Measurements from ENCODE around the gene SNX32. TPM values are rescaled to one million over a fixed set of nuclear protein-coding genes. Genes with fewer than 3 reads are reported as not detected.
A peak's percentile ranks its signal among the peaks of the same experiment; 100 is the strongest.

Gene SNX32
- polyA plus RNA-seq, 1 donor, result 6.3 TPM

DNA sequence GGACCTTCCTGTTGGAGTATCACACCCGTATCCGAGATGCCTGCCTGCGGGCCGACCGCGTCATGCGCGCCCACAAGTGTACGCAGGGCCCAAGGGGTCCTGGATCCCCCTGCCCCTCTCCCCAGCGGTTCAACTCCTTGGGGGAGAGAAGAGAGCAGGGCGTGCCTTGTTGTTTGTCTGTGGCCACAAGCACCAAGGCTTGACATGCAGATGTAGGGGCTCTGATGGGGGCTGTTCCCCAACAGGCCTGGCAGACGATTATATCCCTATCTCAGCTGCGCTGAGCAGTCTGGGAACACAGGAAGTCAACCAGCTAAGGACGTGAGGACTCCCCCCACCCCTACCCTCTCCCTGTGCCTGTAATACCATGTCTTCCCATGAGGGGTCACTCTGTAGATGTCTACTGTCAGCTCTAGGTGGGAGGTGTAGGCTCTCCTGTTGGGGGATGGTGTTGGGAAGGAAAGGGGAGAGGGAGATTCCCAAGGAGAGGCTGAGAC lies 17.4 kb downstream of the SNX32 start:
- H3K4me3 ChIP-seq (ENCODE audit: low read length), result no peak overlapping the region
- peak in 1 of 2 donors; percentile 19 for DNase-seq
- peaks cover 48% of the 10 kb centered on the region for H3K36me3 ChIP-seq (ENCODE audit: control insufficient read depth, insufficient read depth, low read length)
- H3K4me1 ChIP-seq (ENCODE audit: control insufficient read depth, insufficient read depth, low read length), result peaks cover 65% of the 10 kb centered on the region
- no peak overlapping the region for H3K27ac ChIP-seq (ENCODE audit: low read length)
- H3K27me3 ChIP-seq (ENCODE audit: control insufficient read depth, insufficient read depth, low read length), result no peaks in the 10 kb centered on the region
- H3K9me3 ChIP-seq (ENCODE audit: control insufficient read depth, low read depth, low read length), result peaks cover 4% of the 10 kb centered on the region
- WGBS (ENCODE audit: insufficient coverage, low lambda C conversion rate), result no CpG with 5 or more reads among the region's 14 CpGs

DNA sequence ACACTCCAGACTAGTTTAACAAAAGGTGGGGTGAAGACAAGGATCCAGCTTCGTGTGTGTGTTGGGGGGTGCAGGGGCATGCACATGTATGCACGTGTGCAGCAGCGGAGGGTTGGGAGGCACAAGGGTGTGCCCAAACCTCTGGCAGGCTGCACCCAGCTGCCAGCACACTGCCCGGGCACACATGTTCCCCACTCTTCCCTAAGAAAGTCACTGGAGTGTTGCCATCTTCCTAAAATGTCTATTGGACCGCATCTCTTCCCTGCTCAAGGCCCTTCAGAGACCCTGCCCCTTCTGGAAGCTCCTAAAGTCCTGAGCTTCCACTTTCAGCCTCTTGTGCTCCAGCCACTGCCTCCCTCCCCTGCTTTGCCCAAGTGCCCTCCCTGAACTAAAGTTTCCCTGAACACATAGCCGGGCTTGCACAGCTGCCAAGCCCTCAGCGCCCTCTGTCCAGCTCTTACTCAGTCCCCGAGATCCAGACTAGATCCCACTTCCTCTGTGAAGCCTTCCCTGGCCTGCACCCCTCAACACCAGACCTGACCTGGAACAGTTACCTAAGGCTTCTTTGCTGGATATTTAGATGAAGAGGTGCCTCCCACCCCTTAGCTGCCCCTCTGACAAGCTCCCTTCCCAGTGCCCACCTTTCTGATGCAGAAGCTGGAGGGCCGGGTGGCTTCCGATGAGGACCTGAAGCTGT lies 18.2 kb downstream of the SNX32 start:
- Histone ChIP-seq H3K36me3 (ENCODE audit: control insufficient read depth, insufficient read depth, low read length) (peaks cover 48% of the 10 kb centered on the region), H3K27ac (ENCODE audit: low read length) (peak overlapping the region; percentile 89)
- WGBS (ENCODE audit: insufficient coverage, low lambda C conversion rate), result no CpG with 5 or more reads among the region's 10 CpGs

DNA sequence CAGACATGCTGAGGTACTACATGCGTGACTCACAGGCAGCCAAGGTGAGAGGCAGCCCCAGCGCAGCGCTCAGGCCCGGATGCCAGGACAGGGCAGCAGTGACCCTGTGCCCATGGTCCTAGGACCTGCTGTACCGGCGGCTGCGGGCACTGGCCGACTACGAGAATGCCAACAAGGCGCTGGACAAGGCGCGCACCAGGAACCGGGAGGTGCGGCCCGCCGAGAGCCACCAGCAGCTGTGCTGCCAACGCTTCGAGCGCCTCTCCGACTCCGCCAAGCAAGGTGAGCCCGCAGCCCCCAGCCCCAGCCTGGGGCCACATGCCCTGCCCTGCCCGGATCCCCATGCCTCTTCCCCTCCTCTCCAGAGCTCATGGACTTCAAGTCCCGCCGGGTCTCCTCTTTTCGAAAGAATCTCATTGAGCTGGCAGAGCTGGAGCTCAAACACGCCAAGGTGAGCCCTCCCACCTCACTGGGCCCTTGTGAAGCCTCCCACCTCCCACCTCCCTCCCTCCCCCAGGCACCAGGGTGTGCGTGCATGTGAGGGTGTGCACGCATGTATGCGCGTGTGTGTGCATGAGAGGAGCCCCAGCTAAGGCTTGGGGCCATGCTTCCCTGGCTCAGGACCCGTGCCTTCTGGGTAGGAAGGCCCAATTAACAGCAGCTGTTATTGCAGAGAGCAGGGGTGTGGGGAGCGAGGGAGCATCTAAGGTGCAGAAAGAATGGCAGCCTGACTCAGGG lies 18.9 kb downstream of the SNX32 start:
- peak in 1 of 2 donors; percentile 4 for DNase-seq
- Histone ChIP-seq H3K27me3 (ENCODE audit: control insufficient read depth, insufficient read depth, low read length) (no peaks in the 10 kb centered on the region), H3K27ac (ENCODE audit: low read length) (peak overlapping the region; percentile 89), H3K36me3 (ENCODE audit: control insufficient read depth, insufficient read depth, low read length) (peaks cover 48% of the 10 kb centered on the region), H3K4me1 (ENCODE audit: control insufficient read depth, insufficient read depth, low read length) (peaks cover 68% of the 10 kb centered on the region), H3K4me3 (ENCODE audit: low read length) (no peak overlapping the region), H3K9me3 (ENCODE audit: control insufficient read depth, low read depth, low read length) (peaks cover 4% of the 10 kb centered on the region)
- WGBS (ENCODE audit: insufficient coverage, low lambda C conversion rate), result no CpG with 5 or more reads among the region's 33 CpGs

More for the DNA sequence above, 18.2 kb downstream of the SNX32 start:
- H3K4me3 ChIP-seq (ENCODE audit: low read length), result no peak overlapping the region
- DNase-seq, result peak in 1 of 2 donors; percentile 3
- H3K27me3 ChIP-seq (ENCODE audit: control insufficient read depth, insufficient read depth, low read length), result no peaks in the 10 kb centered on the region
- peaks cover 4% of the 10 kb centered on the region for H3K9me3 ChIP-seq (ENCODE audit: control insufficient read depth, low read depth, low read length)
- peaks cover 68% of the 10 kb centered on the region for H3K4me1 ChIP-seq (ENCODE audit: control insufficient read depth, insufficient read depth, low read length)

DNA sequence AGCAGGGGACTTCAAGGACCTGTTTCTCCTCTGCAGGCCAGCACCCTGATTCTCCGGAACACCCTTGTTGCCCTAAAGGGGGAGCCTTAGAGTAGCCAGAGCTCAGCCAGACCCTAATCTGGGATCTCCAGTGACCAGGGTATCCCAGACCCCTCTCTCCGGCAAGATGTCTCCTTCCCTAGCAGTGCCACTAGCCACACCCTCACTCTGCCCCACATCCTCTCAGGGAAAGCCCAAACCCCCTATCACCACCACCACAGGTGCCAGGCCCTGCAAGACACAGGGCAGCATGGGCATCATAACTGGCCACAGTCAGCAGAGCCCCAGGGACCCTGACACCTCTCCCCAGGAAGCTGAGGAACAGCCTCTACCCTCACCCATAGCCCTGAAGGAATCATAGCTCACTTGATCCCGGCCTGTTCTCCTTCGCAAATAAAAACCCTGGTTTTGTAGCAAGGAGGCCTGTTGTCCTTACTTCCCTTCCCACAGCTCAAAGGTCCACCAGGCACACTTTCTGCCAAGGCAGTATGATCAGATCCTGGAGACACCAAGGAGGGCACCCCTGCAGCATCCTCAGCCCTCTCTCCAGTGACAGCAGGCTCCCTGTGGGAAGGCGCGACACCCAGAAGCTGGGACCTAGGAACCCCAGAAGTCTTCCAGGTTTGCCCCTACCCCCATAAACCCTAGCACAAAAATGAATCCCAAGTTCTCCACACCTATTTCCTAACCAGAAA lies 19.6 kb downstream of the SNX32 start:
- WGBS (ENCODE audit: insufficient coverage, low lambda C conversion rate), result no CpG with 5 or more reads among the region's 6 CpGs
- peak overlapping the region; percentile 89 for H3K27ac ChIP-seq (ENCODE audit: low read length)
- H3K36me3 ChIP-seq (ENCODE audit: control insufficient read depth, insufficient read depth, low read length), result peaks cover 48% of the 10 kb centered on the region
- no peak overlapping the region for H3K4me3 ChIP-seq (ENCODE audit: low read length)
- DNase-seq, result peak in 1 of 2 donors; percentile 19
- peaks cover 4% of the 10 kb centered on the region for H3K9me3 ChIP-seq (ENCODE audit: control insufficient read depth, low read depth, low read length)
- H3K4me1 ChIP-seq (ENCODE audit: control insufficient read depth, insufficient read depth, low read length), result peaks cover 68% of the 10 kb centered on the region
- H3K27me3 ChIP-seq (ENCODE audit: control insufficient read depth, insufficient read depth, low read length), result no peaks in the 10 kb centered on the region

DNA sequence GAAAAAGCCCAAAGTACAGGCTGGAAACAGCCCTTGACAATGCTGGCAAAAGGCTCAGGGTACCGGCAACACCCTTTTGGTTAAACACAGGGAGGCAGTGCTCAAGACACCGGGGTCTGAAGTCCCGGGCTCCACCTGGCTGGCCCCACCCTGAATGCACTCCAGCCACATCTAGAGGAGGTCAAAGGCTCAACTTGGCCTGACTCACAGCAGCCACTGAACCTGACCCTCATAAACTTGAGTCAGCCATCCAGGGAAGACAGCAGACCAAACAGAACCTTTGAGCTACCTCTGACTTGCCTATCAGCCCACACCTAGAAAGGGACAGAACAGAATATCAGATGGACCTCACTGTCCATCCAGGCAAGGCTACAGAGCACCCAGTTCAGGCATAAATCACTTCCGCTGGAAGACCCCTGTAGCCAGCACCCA lies 20.4 kb downstream of the SNX32 start:
- Histone ChIP-seq H3K4me3 (ENCODE audit: low read length) (peak overlapping the region; percentile 1), H3K27ac (ENCODE audit: low read length) (peak overlapping the region; percentile 89), H3K9me3 (ENCODE audit: control insufficient read depth, low read depth, low read length) (peaks cover 4% of the 10 kb centered on the region), H3K27me3 (ENCODE audit: control insufficient read depth, insufficient read depth, low read length) (no peaks in the 10 kb centered on the region), H3K4me1 (ENCODE audit: control insufficient read depth, insufficient read depth, low read length) (peaks cover 72% of the 10 kb centered on the region), H3K36me3 (ENCODE audit: control insufficient read depth, insufficient read depth, low read length) (peaks cover 48% of the 10 kb centered on the region)
- no CpG with 5 or more reads among the region's 4 CpGs for WGBS (ENCODE audit: insufficient coverage, low lambda C conversion rate)
- peak; percentile 94 to 98 for DNase-seq

DNA sequence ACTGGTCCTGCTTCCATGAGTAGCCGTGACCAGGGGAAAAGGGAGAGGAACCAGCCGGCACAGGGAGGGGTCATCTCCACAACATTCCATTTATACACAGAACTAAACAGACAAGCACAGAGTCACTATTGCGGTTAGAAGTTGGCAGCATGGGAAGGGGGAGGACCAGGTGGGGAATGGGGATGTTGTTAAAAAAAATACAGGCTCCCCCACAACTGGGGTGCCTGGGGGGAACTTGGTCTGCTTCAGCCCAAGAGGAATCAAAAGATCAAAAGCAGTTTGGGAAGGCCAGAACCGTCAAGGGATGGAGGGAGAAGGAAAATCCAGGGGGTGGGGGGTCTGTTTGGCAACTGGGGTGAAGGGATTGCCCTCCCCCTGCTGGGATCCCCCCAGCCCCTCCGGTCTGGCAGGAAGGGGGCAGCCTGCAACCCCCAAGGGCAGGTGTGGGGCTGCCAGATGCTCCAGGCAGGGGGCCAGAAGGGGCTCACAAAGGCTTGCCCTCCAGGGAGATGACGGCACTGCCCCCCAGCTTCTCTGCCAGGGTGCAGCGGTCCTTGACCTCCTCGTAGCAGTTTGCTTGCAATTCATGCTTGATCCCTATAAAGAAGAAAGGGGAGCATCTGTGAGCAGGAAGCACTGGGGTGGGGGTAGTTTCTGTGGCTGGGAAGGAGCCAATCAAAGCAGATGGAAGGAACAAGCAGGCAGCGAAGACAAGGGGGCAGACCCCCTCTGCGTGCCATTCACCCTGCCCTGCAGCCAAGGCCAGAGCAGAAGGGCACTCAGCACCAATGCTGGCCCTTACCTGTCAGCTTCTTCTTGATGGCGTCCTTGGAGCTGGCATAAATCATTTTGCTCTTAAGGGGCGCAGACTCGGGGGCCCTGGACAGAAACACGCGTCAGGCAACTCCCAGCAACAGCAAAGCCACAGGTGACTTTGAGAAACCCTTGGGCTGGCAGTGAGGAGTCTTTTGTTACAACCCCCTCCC lies 21.4 kb downstream of the SNX32 start:
- Histone ChIP-seq H3K27ac (ENCODE audit: low read length) (peak overlapping the region; percentile 89), H3K4me3 (ENCODE audit: low read length) (peak overlapping the region; percentile 86), H3K27me3 (ENCODE audit: control insufficient read depth, insufficient read depth, low read length) (no peaks in the 10 kb centered on the region), H3K9me3 (ENCODE audit: control insufficient read depth, low read depth, low read length) (peaks cover 4% of the 10 kb centered on the region), H3K4me1 (ENCODE audit: control insufficient read depth, insufficient read depth, low read length) (peaks cover 70% of the 10 kb centered on the region), H3K36me3 (ENCODE audit: control insufficient read depth, insufficient read depth, low read length) (peaks cover 48% of the 10 kb centered on the region)
- peak in 1 of 2 donors; percentile 1 for DNase-seq
- WGBS (ENCODE audit: insufficient coverage, low lambda C conversion rate), result no CpG with 5 or more reads among the region's 15 CpGs

DNA sequence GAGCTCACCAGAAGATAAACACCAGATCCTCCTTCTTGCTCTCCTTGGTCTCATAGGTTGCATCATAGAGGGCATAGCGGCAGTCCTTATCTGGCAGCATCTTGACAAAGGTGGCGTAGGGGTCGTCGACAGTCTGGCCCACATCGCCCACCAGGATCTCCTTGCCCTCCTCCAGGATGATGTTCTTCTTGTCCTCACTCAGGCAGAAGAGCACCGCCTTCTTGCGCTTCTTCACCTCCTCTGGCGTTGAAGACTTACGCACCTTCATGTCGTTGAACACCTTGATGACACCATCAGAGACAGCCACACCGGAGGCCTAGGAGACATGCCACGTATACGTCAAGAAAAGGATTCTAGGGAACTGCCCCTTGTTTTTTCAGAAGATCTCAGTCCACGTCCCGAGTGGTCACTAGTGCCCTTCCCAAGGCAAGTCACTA lies 22.2 kb downstream of the SNX32 start:
- H3K27me3 ChIP-seq (ENCODE audit: control insufficient read depth, insufficient read depth, low read length), result no peaks in the 10 kb centered on the region
- H3K27ac ChIP-seq (ENCODE audit: low read length), result peak overlapping the region; percentile 89
- peaks cover 2% of the 10 kb centered on the region for H3K9me3 ChIP-seq (ENCODE audit: control insufficient read depth, low read depth, low read length)
- WGBS (ENCODE audit: insufficient coverage, low lambda C conversion rate), result 83% methylated on average over 4 of the region's 15 CpGs
- H3K4me1 ChIP-seq (ENCODE audit: control insufficient read depth, insufficient read depth, low read length), result peaks cover 65% of the 10 kb centered on the region
- peaks cover 46% of the 10 kb centered on the region for H3K36me3 ChIP-seq (ENCODE audit: control insufficient read depth, insufficient read depth, low read length)
- H3K4me3 ChIP-seq (ENCODE audit: low read length), result peak overlapping the region; percentile 86
- peak in 1 of 2 donors; percentile 21 for DNase-seq

DNA sequence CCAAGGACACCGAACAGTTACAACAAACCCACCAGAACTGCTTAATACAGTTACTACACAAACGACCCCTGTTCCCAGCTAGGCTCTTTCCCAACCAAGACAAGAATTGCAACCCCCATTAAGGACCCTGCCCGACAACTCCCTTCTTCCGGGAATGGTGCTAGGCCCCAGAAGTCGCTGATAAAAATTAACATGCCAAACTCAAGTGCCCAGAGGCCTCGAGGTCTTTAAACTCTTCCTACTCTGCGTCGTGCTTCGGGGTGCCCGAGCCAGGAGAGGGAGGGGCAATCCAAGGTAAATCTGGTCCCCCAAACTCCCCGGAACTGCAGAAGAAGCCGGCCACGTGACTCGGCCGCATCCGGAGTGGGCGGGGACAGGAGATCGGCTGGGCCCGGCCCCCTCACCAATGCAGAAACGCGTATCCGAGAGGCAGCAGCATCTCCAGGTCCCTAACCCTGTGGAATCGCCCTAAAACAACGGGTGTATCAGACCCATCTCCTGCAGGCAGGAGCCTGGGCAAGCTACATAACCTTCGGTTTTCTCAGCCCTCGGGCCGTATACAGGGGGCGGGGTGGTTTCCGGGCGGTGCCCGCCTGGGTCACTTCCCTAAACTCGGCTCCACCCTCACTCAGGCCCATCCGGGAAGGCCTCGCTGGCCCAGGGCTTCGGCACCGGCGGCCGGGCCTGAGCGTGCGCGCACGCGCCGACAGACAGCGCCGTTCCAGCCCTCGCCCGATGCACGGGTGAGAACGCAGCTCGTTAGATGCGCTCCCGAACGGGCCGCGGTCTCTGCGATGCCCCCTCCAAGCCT lies 23.1 kb downstream of the SNX32 start:
- peaks cover 64% of the 10 kb centered on the region for H3K4me1 ChIP-seq (ENCODE audit: control insufficient read depth, insufficient read depth, low read length)
- DNase-seq, result peak in 1 of 2 donors; percentile 86
- no peaks in the 10 kb centered on the region for H3K27me3 ChIP-seq (ENCODE audit: control insufficient read depth, insufficient read depth, low read length)
- peaks cover 38% of the 10 kb centered on the region for H3K36me3 ChIP-seq (ENCODE audit: control insufficient read depth, insufficient read depth, low read length)
- peak overlapping the region; percentile 86 for H3K4me3 ChIP-seq (ENCODE audit: low read length)
- H3K27ac ChIP-seq (ENCODE audit: low read length), result peak overlapping the region; percentile 89
- no peaks in the 10 kb centered on the region for H3K9me3 ChIP-seq (ENCODE audit: control insufficient read depth, low read depth, low read length)
- no CpG with 5 or more reads among the region's 57 CpGs for WGBS (ENCODE audit: insufficient coverage, low lambda C conversion rate)

DNA sequence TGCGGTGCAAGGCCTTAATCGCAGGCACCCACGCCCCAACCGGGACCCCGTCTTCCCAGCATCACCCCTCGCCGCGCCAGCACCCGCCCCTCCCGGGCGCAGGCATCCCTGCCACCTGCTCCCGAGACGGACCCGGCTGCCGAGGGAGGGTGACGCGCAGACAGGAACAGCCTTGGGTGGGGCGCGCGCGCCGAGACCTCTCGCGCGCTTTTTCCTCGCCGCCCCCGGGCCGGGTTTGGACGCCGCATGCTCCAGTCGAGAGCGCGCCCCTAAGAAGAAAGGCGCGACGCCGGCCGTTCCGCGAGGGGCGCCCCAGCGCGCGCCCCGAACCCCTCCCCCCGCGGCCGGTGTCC lies 23.7 kb downstream of the SNX32 start:
- DNase-seq, result peak in 1 of 2 donors; percentile 60
- Histone ChIP-seq H3K27ac (ENCODE audit: low read length) (peak overlapping the region; percentile 89), H3K9me3 (ENCODE audit: control insufficient read depth, low read depth, low read length) (no peaks in the 10 kb centered on the region), H3K36me3 (ENCODE audit: control insufficient read depth, insufficient read depth, low read length) (peaks cover 38% of the 10 kb centered on the region), H3K27me3 (ENCODE audit: control insufficient read depth, insufficient read depth, low read length) (no peaks in the 10 kb centered on the region), H3K4me3 (ENCODE audit: low read length) (peak overlapping the region; percentile 86), H3K4me1 (ENCODE audit: control insufficient read depth, insufficient read depth, low read length) (peaks cover 62% of the 10 kb centered on the region)
- WGBS (ENCODE audit: insufficient coverage, low lambda C conversion rate), result no CpG with 5 or more reads among the region's 49 CpGs

Data from large intestine (tissue), 3 donors.